ENCODE data around the gene BMP6.

The BMP6 gene

GRCh38 chr6:7787137-7787608, 61.3 kb downstream of the BMP6 start:
- H3K4me1 Mint-ChIP-seq, result no peaks in the 10 kb centered on the region
- no peak overlapping the region for H3K27ac Mint-ChIP-seq (ENCODE audit: low read depth)
- no peaks in the 10 kb centered on the region for H3K36me3 Mint-ChIP-seq (ENCODE audit: insufficient read depth)
- H3K4me3 Mint-ChIP-seq, result no peak overlapping the region
- H3K9me3 Mint-ChIP-seq, result no peaks in the 10 kb centered on the region
- H3K27me3 Mint-ChIP-seq, result peaks cover 40% of the 10 kb centered on the region
- DNase-seq (ENCODE audit: low spot score in 2 of 2) (no peak), ATAC-seq (replicated peaks; ENCODE audit: extremely low read depth, poor library complexity, severe bottlenecking) (no peak)

- Mint-ChIP-seq H3K9me3 (no peaks in the 10 kb centered on the region), H3K4me3 (no peak overlapping the region), H3K27ac (ENCODE audit: low read depth) (no peak overlapping the region), H3K36me3 (ENCODE audit: insufficient read depth) (no peaks in the 10 kb centered on the region), H3K4me1 (no peaks in the 10 kb centered on the region), H3K27me3 (peaks cover 37% of the 10 kb centered on the region)
- DNase-seq (ENCODE audit: low spot score in 2 of 2) (no peak), ATAC-seq (replicated peaks; ENCODE audit: extremely low read depth, poor library complexity, severe bottlenecking) (no peak)
These were observed 61.8 kb downstream of the BMP6 start for GRCh38 chr6:7787731-7788130.

DNA sequence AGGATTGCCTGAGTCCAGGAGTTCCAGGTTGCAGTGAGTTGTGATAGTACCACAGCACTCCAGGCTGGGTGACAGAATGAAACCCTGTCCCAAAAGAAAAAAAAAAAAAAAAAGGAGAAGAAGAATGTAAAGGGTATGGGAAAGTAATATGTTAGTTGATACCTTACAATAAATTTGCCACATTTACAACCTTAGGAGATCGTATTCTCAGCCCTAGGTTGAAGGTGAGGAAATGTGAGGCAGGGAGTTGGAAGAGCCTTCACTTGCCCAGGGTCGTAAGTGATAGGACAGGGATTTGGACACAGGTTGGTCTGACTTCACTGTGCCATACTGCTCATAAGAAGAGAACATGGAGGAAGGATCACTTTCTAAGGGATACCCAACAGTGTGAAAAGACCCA, 68.6 kb downstream of the BMP6 start:
- Mint-ChIP-seq H3K27ac (ENCODE audit: low read depth) (no peak overlapping the region), H3K4me1 (no peaks in the 10 kb centered on the region), H3K4me3 (no peak overlapping the region), H3K36me3 (ENCODE audit: insufficient read depth) (no peaks in the 10 kb centered on the region), H3K9me3 (peaks cover 5% of the 10 kb centered on the region), H3K27me3 (peaks cover 52% of the 10 kb centered on the region)
- no peak for ATAC-seq (replicated peaks; ENCODE audit: extremely low read depth, poor library complexity, severe bottlenecking)
- no peak for DNase-seq (ENCODE audit: low spot score in 2 of 2)

- H3K4me1 Mint-ChIP-seq, result no peaks in the 10 kb centered on the region
- no peak overlapping the region for H3K4me3 Mint-ChIP-seq
- DNase-seq (ENCODE audit: low spot score in 2 of 2) (no peak), ATAC-seq (replicated peaks; ENCODE audit: extremely low read depth, poor library complexity, severe bottlenecking) (no peak)
- H3K27ac Mint-ChIP-seq (ENCODE audit: low read depth), result no peak overlapping the region
- peaks cover 5% of the 10 kb centered on the region for H3K9me3 Mint-ChIP-seq
- no peaks in the 10 kb centered on the region for H3K36me3 Mint-ChIP-seq (ENCODE audit: insufficient read depth)
- H3K27me3 Mint-ChIP-seq, result peaks cover 35% of the 10 kb centered on the region
These were observed 71.5 kb downstream of the BMP6 start for GRCh38 chr6:7797386-7797785.

DNA sequence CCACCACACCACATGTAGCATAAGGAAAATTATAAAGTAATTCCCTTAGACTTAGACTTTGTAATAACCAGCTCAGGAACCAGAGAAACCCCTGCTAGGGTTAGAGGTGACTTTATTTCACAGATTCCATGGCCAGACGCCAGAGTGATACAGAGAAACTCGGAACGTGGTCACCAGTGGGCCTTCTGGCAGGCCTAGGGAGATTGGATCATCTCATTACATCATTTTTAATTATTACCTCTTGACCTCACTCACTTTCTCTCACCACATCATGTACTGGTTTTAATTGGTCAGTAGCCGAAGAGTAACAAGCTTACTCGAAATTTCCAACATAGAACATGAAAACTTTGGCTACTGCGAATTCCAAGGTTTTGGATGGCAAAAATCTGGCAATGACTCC, 72.9 kb downstream of the BMP6 start:
- H3K4me3 Mint-ChIP-seq, result no peak overlapping the region
- H3K9me3 Mint-ChIP-seq, result peaks cover 5% of the 10 kb centered on the region
- no peaks in the 10 kb centered on the region for H3K36me3 Mint-ChIP-seq (ENCODE audit: insufficient read depth)
- peaks cover 44% of the 10 kb centered on the region for H3K27me3 Mint-ChIP-seq
- no peaks in the 10 kb centered on the region for H3K4me1 Mint-ChIP-seq
- DNase-seq (ENCODE audit: low spot score in 2 of 2) (no peak), ATAC-seq (replicated peaks; ENCODE audit: extremely low read depth, poor library complexity, severe bottlenecking) (no peak)
- H3K27ac Mint-ChIP-seq (ENCODE audit: low read depth), result no peak overlapping the region

- Mint-ChIP-seq H3K4me3 (no peak overlapping the region), H3K36me3 (ENCODE audit: insufficient read depth) (no peaks in the 10 kb centered on the region)
These were observed 76.8 kb downstream of the BMP6 start for GRCh38 chr6:7802662-7803061.

GRCh38 chr6:7803214-7803613, 77.3 kb downstream of the BMP6 start:
- Mint-ChIP-seq H3K27ac (ENCODE audit: low read depth) (no peak overlapping the region), H3K9me3 (peaks cover 5% of the 10 kb centered on the region), H3K27me3 (peaks cover 58% of the 10 kb centered on the region), H3K4me3 (no peak overlapping the region), H3K36me3 (ENCODE audit: insufficient read depth) (no peaks in the 10 kb centered on the region), H3K4me1 (no peaks in the 10 kb centered on the region)
- DNase-seq (ENCODE audit: low spot score in 2 of 2) (no peak), ATAC-seq (replicated peaks; ENCODE audit: extremely low read depth, poor library complexity, severe bottlenecking) (no peak)

More at GRCh38 chr6:7802662-7803061, 76.8 kb downstream of the BMP6 start:
- DNase-seq (ENCODE audit: low spot score in 2 of 2), result no peak
- no peaks in the 10 kb centered on the region for H3K4me1 Mint-ChIP-seq
- H3K27me3 Mint-ChIP-seq, result peaks cover 60% of the 10 kb centered on the region
- H3K27ac Mint-ChIP-seq (ENCODE audit: low read depth), result no peak overlapping the region
- ATAC-seq (replicated peaks; ENCODE audit: extremely low read depth, poor library complexity, severe bottlenecking), result no peak
- H3K9me3 Mint-ChIP-seq, result peaks cover 5% of the 10 kb centered on the region

DNA sequence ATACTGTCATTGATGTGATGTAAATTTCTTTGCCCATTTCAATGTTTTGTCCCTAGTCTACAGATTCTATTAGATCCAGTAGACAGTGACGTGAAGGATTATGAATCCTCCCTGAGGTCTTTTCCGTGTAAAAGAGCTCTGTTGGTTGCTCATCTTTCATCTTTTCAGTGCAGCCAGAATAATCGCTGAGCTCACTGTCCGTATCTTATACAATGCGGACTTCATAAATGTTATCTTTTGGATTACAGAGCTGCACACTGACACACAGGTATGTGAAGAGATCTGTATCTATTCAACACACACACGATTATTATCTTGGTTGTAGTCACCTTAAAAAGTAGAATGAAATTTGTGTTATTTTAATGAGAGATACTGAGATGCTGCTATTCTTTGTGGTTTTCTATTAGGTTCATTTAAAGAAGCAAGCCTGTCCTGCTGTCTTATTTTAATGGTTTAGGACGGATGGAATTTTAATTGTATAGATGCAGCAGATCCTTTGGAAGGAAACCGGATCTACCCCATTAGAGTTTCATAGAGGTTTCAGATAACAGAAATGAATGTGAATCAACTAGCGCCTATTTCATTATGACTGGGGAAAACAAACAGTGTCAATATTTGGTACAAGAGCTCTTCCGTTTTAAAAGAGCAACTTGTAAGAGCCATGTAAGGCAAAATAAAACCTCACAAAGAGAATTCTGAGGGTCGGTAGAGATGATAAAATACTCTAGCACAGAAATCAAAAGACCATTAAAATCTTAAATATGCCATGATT, 79.4 kb downstream of the BMP6 start:
- DNase-seq (ENCODE audit: low spot score in 2 of 2), result no peak
- Mint-ChIP-seq H3K36me3 (ENCODE audit: insufficient read depth) (no peaks in the 10 kb centered on the region), H3K9me3 (no peaks in the 10 kb centered on the region)

DNA sequence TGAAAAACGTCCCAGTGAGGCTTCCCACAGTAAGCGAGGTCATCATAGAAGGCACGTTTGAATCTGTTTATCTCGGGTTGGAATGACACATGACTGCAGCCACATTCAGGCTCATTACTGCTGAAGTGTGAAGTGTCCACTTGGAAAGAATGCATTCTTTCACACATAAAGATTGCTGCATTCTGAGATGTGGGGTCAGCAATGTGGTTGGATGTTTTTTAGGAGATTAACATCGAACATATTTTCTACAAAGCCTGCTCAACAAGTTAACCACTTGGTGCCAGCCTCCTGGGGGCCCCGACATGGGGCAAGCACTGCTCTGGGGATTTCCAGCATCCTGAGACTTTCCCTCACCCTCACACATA, 79.9 kb downstream of the BMP6 start:
- Mint-ChIP-seq H3K36me3 (ENCODE audit: insufficient read depth) (no peaks in the 10 kb centered on the region), H3K4me3 (no peak overlapping the region), H3K27ac (ENCODE audit: low read depth) (no peak overlapping the region), H3K9me3 (no peaks in the 10 kb centered on the region), H3K27me3 (peaks cover 61% of the 10 kb centered on the region), H3K4me1 (no peaks in the 10 kb centered on the region)
- DNase-seq (ENCODE audit: low spot score in 2 of 2) (no peak), ATAC-seq (replicated peaks; ENCODE audit: extremely low read depth, poor library complexity, severe bottlenecking) (no peak)

More for the DNA sequence above, 79.4 kb downstream of the BMP6 start:
- H3K4me3 Mint-ChIP-seq, result no peak overlapping the region
- no peak for ATAC-seq (replicated peaks; ENCODE audit: extremely low read depth, poor library complexity, severe bottlenecking)
- no peak overlapping the region for H3K27ac Mint-ChIP-seq (ENCODE audit: low read depth)
- peaks cover 55% of the 10 kb centered on the region for H3K27me3 Mint-ChIP-seq
- no peaks in the 10 kb centered on the region for H3K4me1 Mint-ChIP-seq

DNA sequence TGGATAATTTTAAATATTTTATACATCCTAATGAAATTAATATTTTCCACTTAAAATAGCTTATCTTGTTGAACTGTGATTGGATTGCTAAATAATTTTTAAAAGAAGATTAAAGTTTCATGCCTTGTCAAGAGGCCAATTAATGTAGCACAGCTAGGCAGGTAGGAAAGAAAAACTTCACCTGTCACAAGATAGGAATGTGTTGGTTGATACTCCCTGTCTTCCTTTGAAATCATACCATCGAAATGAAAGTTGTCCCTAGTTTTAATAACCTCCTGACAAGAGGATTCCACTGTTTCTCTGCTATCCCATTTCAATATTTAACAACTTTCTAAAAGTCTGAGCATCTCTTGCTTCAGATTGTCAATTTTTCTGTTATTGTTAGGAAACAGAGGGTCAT, 80.8 kb downstream of the BMP6 start:
- DNase-seq (ENCODE audit: low spot score in 2 of 2), result no peak
- Mint-ChIP-seq H3K36me3 (ENCODE audit: insufficient read depth) (no peaks in the 10 kb centered on the region), H3K9me3 (no peaks in the 10 kb centered on the region), H3K27ac (ENCODE audit: low read depth) (no peak overlapping the region), H3K4me1 (no peaks in the 10 kb centered on the region), H3K27me3 (peaks cover 70% of the 10 kb centered on the region), H3K4me3 (no peak overlapping the region)
- no peak for ATAC-seq (replicated peaks; ENCODE audit: extremely low read depth, poor library complexity, severe bottlenecking)

DNA sequence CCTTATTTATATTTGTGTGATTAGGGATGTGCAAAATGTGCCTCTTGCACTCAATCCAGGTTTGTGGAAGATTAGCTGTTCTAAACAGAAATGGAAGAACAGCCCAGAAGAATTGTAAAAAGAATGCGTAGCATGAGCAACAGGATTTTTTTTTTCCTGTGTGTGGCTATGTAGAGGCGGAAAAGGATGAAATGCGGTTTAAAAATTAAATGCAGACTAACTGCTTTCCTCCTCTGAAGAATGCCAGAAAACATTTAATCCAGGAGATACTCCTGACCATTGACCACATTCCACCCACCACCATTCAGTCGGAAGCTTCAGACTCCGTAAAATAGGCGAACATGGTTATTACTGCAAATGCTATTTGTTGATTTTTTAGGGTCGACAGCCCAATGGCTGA, 83.4 kb downstream of the BMP6 start:
- Mint-ChIP-seq H3K27me3 (peaks cover 52% of the 10 kb centered on the region), H3K9me3 (no peaks in the 10 kb centered on the region), H3K36me3 (ENCODE audit: insufficient read depth) (no peaks in the 10 kb centered on the region), H3K27ac (ENCODE audit: low read depth) (no peak overlapping the region), H3K4me1 (no peaks in the 10 kb centered on the region), H3K4me3 (no peak overlapping the region)
- DNase-seq (ENCODE audit: low spot score in 2 of 2) (no peak), ATAC-seq (replicated peaks; ENCODE audit: extremely low read depth, poor library complexity, severe bottlenecking) (no peak)

- H3K4me3 Mint-ChIP-seq, result no peak overlapping the region
- H3K9me3 Mint-ChIP-seq, result no peaks in the 10 kb centered on the region
- no peak for DNase-seq (ENCODE audit: low spot score in 2 of 2)
- no peaks in the 10 kb centered on the region for H3K36me3 Mint-ChIP-seq (ENCODE audit: insufficient read depth)
- no peaks in the 10 kb centered on the region for H3K4me1 Mint-ChIP-seq
- no peak for ATAC-seq (replicated peaks; ENCODE audit: extremely low read depth, poor library complexity, severe bottlenecking)
- peaks cover 33% of the 10 kb centered on the region for H3K27me3 Mint-ChIP-seq
- H3K27ac Mint-ChIP-seq (ENCODE audit: low read depth), result no peak overlapping the region
These were observed 85.5 kb downstream of the BMP6 start for GRCh38 chr6:7811441-7811840.

GRCh38 chr6:7812623-7813022, 86.7 kb downstream of the BMP6 start:
- no peaks in the 10 kb centered on the region for H3K36me3 Mint-ChIP-seq (ENCODE audit: insufficient read depth)
- no peaks in the 10 kb centered on the region for H3K9me3 Mint-ChIP-seq
- H3K27me3 Mint-ChIP-seq, result peaks cover 30% of the 10 kb centered on the region
- no peak for ATAC-seq (replicated peaks; ENCODE audit: extremely low read depth, poor library complexity, severe bottlenecking)
- H3K27ac Mint-ChIP-seq (ENCODE audit: low read depth), result no peak overlapping the region
- no peak overlapping the region for H3K4me3 Mint-ChIP-seq
- no peak for DNase-seq (ENCODE audit: low spot score in 2 of 2)
- H3K4me1 Mint-ChIP-seq, result no peaks in the 10 kb centered on the region

All from central memory CD8-positive, alpha-beta T cell (primary cell).